PFSK-1 (cell line): Measurements from ENCODE around the gene ZFYVE26.

ENCODE experiments used
- SIN3A ChIP-seq: IDR thresholded peaks from 2 replicates; pipeline ENCODE4 v1.6.1; 2012; ENCODE audit warnings: mild to moderate bottlenecking, low read length, moderate library complexity, borderline replicate concordance; ENCODE audit not compliant: insufficient read depth
- TAF1 ChIP-seq: IDR thresholded peaks from 2 replicates; pipeline ENCODE4 v1.6.1; 2012; ENCODE audit warnings: low read length, control low read depth, borderline replicate concordance; ENCODE audit not compliant: insufficient read depth

GRCh38 chr14:67859169-67859749 is 42.9 kb upstream of the ZFYVE26 start:
- no peak for TF ChIP-seq TAF1
- no peak for TF ChIP-seq SIN3A
